Body of pancreas (tissue), 4 donors: ENCODE results near the gene ST14.

Experiments used
- CTCF ChIP-seq, 7 experiments: fragments of 450-650 bp in 4 of 7; fragments of 200-600 bp in 3 of 7; sonication (generic) in 3 of 7; IDR thresholded peaks; one replicate each; pipeline ENCODE4 v1.5.1; 2016 to 2019; ENCODE audit warnings: antibody characterized with exemption in 7 of 7
- POLR2A ChIP-seq, 3 donors: fragments of 450-650 bp; IDR thresholded peaks; one replicate each; pipeline ENCODE4 v1.6.1; 2016; ENCODE audit warnings: antibody characterized with exemption in 3 of 3, mild to moderate bottlenecking in 2 of 3

GRCh38 chr11:130114281-130114680, 45.3 kb upstream of the ST14 start:
- no peak for TF ChIP-seq POLR2A (IDR thresholded peaks at IDR 0.05)
- TF ChIP-seq CTCF (IDR thresholded peaks at IDR 0.05) = no peak
